Panc1 (cell line): ENCODE measurements around the gene THUMPD1. TPM values are rescaled to one million over a fixed set of nuclear protein-coding genes. Genes with fewer than 3 reads are reported as not detected.

ENCODE experiments used
- ATAC-seq: fragments of 200-7000 bp; cut with Tn5 transposase; 2 replicates; pipeline ENCODE4 v1.9.1; 2020; ENCODE audit warnings: mild to moderate bottlenecking, moderate library complexity
- BruUV-seq: library from RNA; stranded (reverse); fragments of 400-500 nt; replicated peaks from 2 replicates; lab custom pipeline; 2021; lab: Mats Ljungman, UMichigan
- CTCF ChIA-PET: fragments of 300-600 bp; sonication (Branson Sonifier 250); formaldehyde crosslinking; loops from one replicate; lab custom pipeline; 2022; ENCODE audit warnings: antibody characterized with exemption; lab: Charles Lee
- POLR2A ChIA-PET: fragments of 300-600 bp; sonication (Branson Sonifier 250); formaldehyde crosslinking; loops from one replicate; lab custom pipeline; 2022; ENCODE audit warnings: antibody characterized with exemption; lab: Charles Lee
- DNase-seq: peaks from one replicate; pipeline ENCODE4 v3.0.0-alpha.2; 2010; ENCODE audit warnings: low read depth, low spot score
- H3K27ac ChIP-seq: 2 replicates; pipeline ENCODE4 v1.5.1; 2011; ENCODE audit warnings: mild to moderate bottlenecking, low read length, inconsistent platforms
- H3K27me3 ChIP-seq: fragments of 200-500 bp; sonication (Bioruptor generic); 2 replicates; pipeline ENCODE4 v1.6.0; 2014; ENCODE audit warnings: low read length, inconsistent platforms; ENCODE audit not compliant: control insufficient read depth, insufficient read depth
- H3K36me3 ChIP-seq: fragments of 200-500 bp; sonication (Bioruptor generic); 2 replicates; pipeline ENCODE4 v1.5.1; 2014; ENCODE audit warnings: inconsistent platforms, mild to moderate bottlenecking, low read length, moderate library complexity; ENCODE audit not compliant: control insufficient read depth, insufficient read depth
- H3K4me1 ChIP-seq: 2 replicates; pipeline ENCODE4 v1.5.1; 2011; ENCODE audit warnings: inconsistent platforms, mild to moderate bottlenecking, low read length, moderate library complexity; ENCODE audit not compliant: control insufficient read depth, insufficient read depth
- H3K4me3 ChIP-seq, 2 experiments: 2 replicates each; pipeline ENCODE4 v1.5.1; 2011 to 2012; ENCODE audit warnings: low read depth in 2 of 2, low read length in 2 of 2, mild to moderate bottlenecking in 2 of 2, inconsistent platforms in 1 of 2, moderate library complexity in 1 of 2
- H3K9me3 ChIP-seq: fragments of 200-500 bp; sonication (Bioruptor generic); 2 replicates; pipeline ENCODE4 v1.5.1; 2014; ENCODE audit warnings: low read depth, mild to moderate bottlenecking, inconsistent platforms, low read length, moderate library complexity; ENCODE audit not compliant: control insufficient read depth, insufficient read depth
- CTCF ChIP-seq: fragments of 450-650 bp; IDR thresholded peaks from 2 replicates; pipeline ENCODE4 v1.5.1; 2017; ENCODE audit warnings: mild to moderate bottlenecking
- POLR2AphosphoS5 ChIP-seq: IDR thresholded peaks from 2 replicates; pipeline ENCODE4 v1.6.1; 2012; ENCODE audit warnings: mild to moderate bottlenecking, low read depth, low read length, moderate library complexity
- REST ChIP-seq, 2 experiments: IDR thresholded peaks; 2 replicates each; pipeline ENCODE4 v1.6.1; 2011 to 2012; ENCODE audit warnings: low read depth in 2 of 2, control low read depth in 1 of 2, low read length in 1 of 2, mild to moderate bottlenecking in 1 of 2, moderate library complexity in 1 of 2; ENCODE audit not compliant: insufficient read depth in 1 of 2
- SIN3A ChIP-seq: IDR thresholded peaks from 2 replicates; pipeline ENCODE4 v1.6.1; 2012; ENCODE audit warnings: low read depth, mild to moderate bottlenecking, low read length, moderate library complexity, borderline replicate concordance; ENCODE audit not compliant: insufficient read depth
- TCF7L2 ChIP-seq: IDR thresholded peaks from 2 replicates; pipeline ENCODE4 v1.6.1; 2011; ENCODE audit warnings: mild to moderate bottlenecking, low read depth, low read length, inconsistent platforms
- in situ Hi-C: cut with HindIII; loops from 2 replicates; pipeline ENCODE4 v1.10.0; 2016; ENCODE audit warnings: low sequenced_read_pairs, low pct_unique_long_range_greater_than_20kb
- intact Hi-C: fragments of 100-400 bp; cut with micrococcal nuclease; formaldehyde crosslinking; loops from one replicate; pipeline ENCODE4 v1.10.0; 2022; ENCODE audit not compliant: unreplicated experiment
- total RNA-seq: library from RNA; stranded (reverse); gene quantifications from one replicate; pipeline ENCODE4 v1.2.1, GENCODE V29; 2021; ENCODE audit not compliant: unreplicated experiment

Gene THUMPD1
- total RNA-seq, 1 experiment from 2014 or later = 36.2 TPM

- ATAC-seq (no peak), DNase-seq (no peak)
- no peaks in the 10 kb centered on the region for H3K27me3 ChIP-seq
- in situ Hi-C loops = no loop called here
- H3K36me3 ChIP-seq = peaks cover 24% of the 10 kb centered on the region
- peaks cover 3% of the 10 kb centered on the region; the same call in 1 of the 2 replicates for H3K4me1 ChIP-seq
- ChIA-PET POLR2A (no interaction called here), CTCF (interaction anchor here (0.7 kb wide), 1 partner anchor 243 kb away, joined by 4 read pairs; no protein-coding TSS in a partner anchor)
- TSS peak; percentile 61 for BruUV-seq
- H3K27ac ChIP-seq = peak overlapping the region; percentile 83
- TF ChIP-seq POLR2AphosphoS5 (no peak), CTCF (peak; percentile 71)
- intact Hi-C loops = no loop called here
- H3K9me3 ChIP-seq = no peaks in the 10 kb centered on the region
- peak overlapping the region; percentile 76 to 97 for H3K4me3 ChIP-seq
These were observed 1.4 kb downstream of the THUMPD1 start for GRCh38 chr16:20740007-20740883.

- no peak overlapping the region for H3K27ac ChIP-seq
- no peaks in the 10 kb centered on the region for H3K9me3 ChIP-seq
- intact Hi-C loops (no loop called here), in situ Hi-C loops (no loop called here)
- peaks cover 27% of the 10 kb centered on the region for H3K36me3 ChIP-seq
- ChIA-PET CTCF (no interaction called here), POLR2A (no interaction called here)
- ATAC-seq = no peak
- H3K27me3 ChIP-seq = no peaks in the 10 kb centered on the region
- peaks cover 2% of the 10 kb centered on the region; the same call in 1 of the 2 replicates for H3K4me1 ChIP-seq
- DNase-seq = no peak
- no peak overlapping the region for H3K4me3 ChIP-seq
- BruUV-seq = no TSS peak
- no peak for TF ChIP-seq TCF7L2
These were observed 6.1 kb downstream of the THUMPD1 start for GRCh38 chr16:20735490-20735889.

GRCh38 chr16:20734782-20735181, 6.8 kb downstream of the THUMPD1 start:
- BruUV-seq = no TSS peak
- in situ Hi-C loops (no loop called here), intact Hi-C loops (no loop called here)
- no peak for TF ChIP-seq POLR2AphosphoS5
- TF ChIP-seq SIN3A = no peak
- TF ChIP-seq REST (IDR thresholded peaks at IDR 0.05; ENCODE audit: insufficient read depth in 1 of 2, low read depth in 2 of 2, low read length in 1 of 2) = no peak
- no peak for TF ChIP-seq TCF7L2
- TF ChIP-seq CTCF = no peak
- Histone ChIP-seq H3K9me3 (no peaks in the 10 kb centered on the region), H3K27ac (no peak overlapping the region), H3K27me3 (peaks cover 2% of the 10 kb centered on the region; the same call in 1 of the 2 replicates), H3K4me3 (no peak overlapping the region), H3K36me3 (peaks cover 27% of the 10 kb centered on the region), H3K4me1 (no peaks in the 10 kb centered on the region)
- CTCF ChIA-PET = no interaction called here
- DNase-seq (no peak), ATAC-seq (no peak)
- POLR2A ChIA-PET = no interaction called here
